H1 (cell line): ENCODE measurements around the gene PCDHB8. TPM values are rescaled to one million over a fixed set of nuclear protein-coding genes. Genes with fewer than 3 reads are reported as not detected.
"Not testable (repeated sequence)": the region's sequence is repeated elsewhere in the genome, so short reads cannot be mapped to it uniquely, and the experiment has no call there.

ENCODE experiments used
- CTCF ChIA-PET: fragments of 300-600 bp; sonication (Branson Sonifier 250); formaldehyde crosslinking; loops from one replicate; lab custom pipeline; 2021; ENCODE audit not compliant: partially characterized antibody; lab: Charles Lee
- POLR2A ChIA-PET: fragments of 300-600 bp; sonication (Branson Sonifier 250); formaldehyde crosslinking; loops from one replicate; lab custom pipeline; 2021; ENCODE audit warnings: inconsistent platforms; ENCODE audit not compliant: partially characterized antibody; lab: Charles Lee
- DNase-seq, 2 experiments: peaks; one replicate each; pipeline versions ENCODE4 v3.0.0 to v3.0.0-alpha.2; 2010 to 2022; ENCODE audit warnings: low spot score in 2 of 2, low read depth in 1 of 2, mixed read lengths in 1 of 2
- FAIRE-seq: peaks from 2 replicates; lab custom pipeline; 2011; peaks lifted over from hg19 to GRCh38; lab: Jason Lieb, UNC
- H2AFZ ChIP-seq: 2 replicates; pipeline ENCODE4 v1.8.1; 2012; ENCODE audit warnings: low read length, inconsistent platforms
- H2AK5ac ChIP-seq: 2 replicates; pipeline ENCODE4 v1.6.1; 2013; ENCODE audit warnings: low read depth, low read length
- H2BK120ac ChIP-seq: replicated peaks from 2 replicates; pipeline ENCODE3; 2013; ENCODE audit warnings: low read depth, low read length, inconsistent platforms
- H2BK12ac ChIP-seq: 2 replicates; pipeline ENCODE4 v1.6.1; 2013; ENCODE audit warnings: low read depth, low read length
- H2BK15ac ChIP-seq: 2 replicates; pipeline ENCODE4 v1.6.1; 2013; ENCODE audit warnings: low read length
- H2BK20ac ChIP-seq: 2 replicates; pipeline ENCODE4 v1.6.1; 2013; ENCODE audit warnings: low read length
- H2BK5ac ChIP-seq: 2 replicates; pipeline ENCODE4 v1.6.1; 2013; ENCODE audit warnings: low read depth, low read length
- H3K14ac ChIP-seq: 2 replicates; pipeline ENCODE4 v1.6.1; 2013; ENCODE audit warnings: inconsistent platforms; ENCODE audit not compliant: insufficient read length
- H3K18ac ChIP-seq: 2 replicates; pipeline ENCODE4 v1.6.1; 2013; ENCODE audit warnings: low read length; ENCODE audit errors: extremely low read depth
- H3K23ac ChIP-seq: 2 replicates; pipeline ENCODE4 v1.6.1; 2013; ENCODE audit warnings: inconsistent platforms; ENCODE audit not compliant: insufficient read length
- H3K23me2 ChIP-seq: 2 replicates; pipeline ENCODE4 v1.6.1; 2013; ENCODE audit warnings: low read depth, low read length
- H3K27ac ChIP-seq: 2 replicates; pipeline ENCODE4 v1.6.1; 2011; ENCODE audit warnings: low read depth, low read length, inconsistent platforms
- H3K27me3 ChIP-seq, 4 experiments: replicated peaks in 1 of 4; 1 replicate in 1 of 4; 2 replicates in 3 of 4; pipeline versions ENCODE4 v1.6.1 to v1.8.1; 2011 to 2013; ENCODE audit warnings: low read length in 3 of 4, mild to moderate bottlenecking in 3 of 4, inconsistent platforms in 2 of 4, mixed read lengths in 2 of 4, moderate library complexity in 1 of 4; ENCODE audit not compliant: control insufficient read depth in 3 of 4, insufficient read depth in 3 of 4; ENCODE audit errors: extremely low read depth in 1 of 4
- H3K36me3 ChIP-seq, 4 experiments: 2 replicates each; pipeline versions ENCODE4 v1.6.1 to v1.8.1; 2011 to 2013; ENCODE audit warnings: mild to moderate bottlenecking in 4 of 4, low read length in 3 of 4, moderate library complexity in 2 of 4, control low read depth in 1 of 4, inconsistent platforms in 1 of 4; ENCODE audit not compliant: insufficient read depth in 4 of 4, control insufficient read depth in 2 of 4
- H3K4ac ChIP-seq: replicated peaks from 2 replicates; pipeline ENCODE3; 2013; ENCODE audit warnings: low read length, low read depth, mixed read lengths, inconsistent platforms; ENCODE audit not compliant: insufficient read length
- H3K4me1 ChIP-seq, 4 experiments: replicated peaks in 1 of 4; 1 replicate in 1 of 4; 2 replicates in 3 of 4; pipeline versions ENCODE4 v1.6.1 to v1.8.1; 2011 to 2013; ENCODE audit warnings: low read length in 3 of 4, inconsistent platforms in 2 of 4, mixed read lengths in 1 of 4; ENCODE audit not compliant: insufficient read depth in 4 of 4, control insufficient read depth in 3 of 4
- H3K4me2 ChIP-seq, 2 experiments: 2 replicates each; pipeline versions ENCODE4 v1.6.1 to v1.8.1; 2011 to 2013; ENCODE audit warnings: low read depth in 2 of 2, low read length in 2 of 2, control low read depth in 1 of 2, inconsistent platforms in 1 of 2, mild to moderate bottlenecking in 1 of 2; ENCODE audit not compliant: insufficient read depth in 1 of 2
- H3K4me3 ChIP-seq, 4 experiments: fragments of 200-600, 300-600 bp in 1 of 4; sonication (generic), shearing (Covaris generic), sonication (Bioruptor Twin) in 1 of 4; 2 replicates each; pipeline versions ENCODE4 v1.5.1 to v1.8.1; 2011 to 2016; ENCODE audit warnings: low read length in 4 of 4, low read depth in 3 of 4, control low read depth in 2 of 4, inconsistent platforms in 2 of 4, mild to moderate bottlenecking in 2 of 4, mixed read lengths in 1 of 4, moderate library complexity in 1 of 4; ENCODE audit not compliant: insufficient read depth in 2 of 4; ENCODE audit errors: extremely low read depth in 1 of 4
- H3K56ac ChIP-seq: replicated peaks from 2 replicates; pipeline ENCODE3; 2013; ENCODE audit warnings: low read depth, mild to moderate bottlenecking, mixed read lengths, low read length, inconsistent platforms; ENCODE audit not compliant: insufficient read length
- H3K79me1 ChIP-seq: 2 replicates; pipeline ENCODE4 v1.6.1; 2013; ENCODE audit warnings: low read depth, low read length, control low read depth
- H3K79me2 ChIP-seq, 2 experiments: 2 replicates each; pipeline versions ENCODE4 v1.6.1 to v1.8.1; 2012 to 2013; ENCODE audit warnings: low read length in 2 of 2, mild to moderate bottlenecking in 2 of 2, inconsistent platforms in 1 of 2; ENCODE audit not compliant: insufficient read depth in 2 of 2, control insufficient read depth in 1 of 2
- H3K9ac ChIP-seq, 4 experiments: replicated peaks in 1 of 4; 1 replicate in 1 of 4; 2 replicates in 3 of 4; pipeline versions ENCODE4 v1.6.1 to v1.8.1; 2011 to 2013; ENCODE audit warnings: low read depth in 3 of 4, low read length in 3 of 4, control low read depth in 2 of 4, mild to moderate bottlenecking in 2 of 4, moderate library complexity in 2 of 4, inconsistent platforms in 1 of 4; ENCODE audit errors: extremely low read depth in 1 of 4
- H3K9me3 ChIP-seq, 2 experiments: 2 replicates each; pipeline versions ENCODE4 v1.6.1 to v1.8.1; 2012 to 2013; ENCODE audit warnings: mild to moderate bottlenecking in 2 of 2, moderate library complexity in 2 of 2, control low read depth in 1 of 2, inconsistent platforms in 1 of 2, low read depth in 1 of 2, low read length in 1 of 2, mixed read lengths in 1 of 2; ENCODE audit not compliant: insufficient read depth in 2 of 2
- H4K20me1 ChIP-seq, 2 experiments: replicated peaks in 1 of 2; 2 replicates each; pipeline versions ENCODE3 to v1.8.1; 2011 to 2013; ENCODE audit warnings: inconsistent platforms in 2 of 2, low read length in 2 of 2, mild to moderate bottlenecking in 1 of 2; ENCODE audit not compliant: insufficient read depth in 2 of 2, control insufficient read depth in 1 of 2
- H4K5ac ChIP-seq: 2 replicates; pipeline ENCODE4 v1.6.1; 2013; ENCODE audit warnings: low read length, low read depth, mixed read lengths, inconsistent platforms; ENCODE audit not compliant: insufficient read length
- H4K8ac ChIP-seq: 2 replicates; pipeline ENCODE4 v1.8.0; 2013; ENCODE audit warnings: mild to moderate bottlenecking, moderate library complexity, low read length, inconsistent platforms; ENCODE audit not compliant: insufficient read depth; ENCODE audit errors: extremely low read depth
- H4K91ac ChIP-seq: replicated peaks from 2 replicates; pipeline ENCODE3; 2013; ENCODE audit warnings: low read length, mixed read lengths, inconsistent platforms; ENCODE audit not compliant: insufficient read length
- WGBS, 2 experiments: shearing (Covaris generic) in 1 of 2; methylation state at CpG; one replicate each; pipeline versions ENCODE4 v1.1.6 to v1.1.7; 2013 to 2015; ENCODE audit warnings: low lambda C conversion rate in 2 of 2, mixed read lengths in 2 of 2, inconsistent platforms in 1 of 2, low coverage in 1 of 2, missing lambda C conversion rate in 1 of 2; ENCODE audit not compliant: insufficient replicate concordance in 2 of 2, insufficient coverage in 1 of 2, insufficient read length in 1 of 2; ENCODE audit errors: extremely low coverage in 1 of 2, missing lambda C conversion rate in 1 of 2; 5-methylcytosine and 5-hydroxymethylcytosine counted together
- polyA plus RNA-seq, 7 experiments: library from polyadenylated mRNA; depleted of rRNA in 3 of 7; stranded (reverse) in 5 of 7; unstranded in 2 of 7; fragments of >200 nt in 5 of 7; fragments of 200-250 nt in 2 of 7; gene quantifications; 1 replicate in 5 of 7; 2 replicates in 1 of 7; 4 replicates in 1 of 7; pipeline versions ENCODE4 v1.2.1 to v1.2.3, GENCODE V29; 2011 to 2013; ENCODE audit warnings: missing spikeins in 2 of 7, mixed read lengths in 2 of 7
- total RNA-seq: library from RNA; stranded (reverse); fragmentation: NEBNext Ultra II Directional; extraction: Animal tissue kit (Norgen Biotek cat#: 25700); gene quantifications from 2 replicates; pipeline ENCODE4 v1.2.1, GENCODE V29; 2021

PCDHB8 gene
- total and polyA plus RNA-seq, 2 of the 8 experiments (the other 6 are each of a cell fraction or from before 2014, with no cell fraction given), result 0.24 to 1.1 TPM

DNA sequence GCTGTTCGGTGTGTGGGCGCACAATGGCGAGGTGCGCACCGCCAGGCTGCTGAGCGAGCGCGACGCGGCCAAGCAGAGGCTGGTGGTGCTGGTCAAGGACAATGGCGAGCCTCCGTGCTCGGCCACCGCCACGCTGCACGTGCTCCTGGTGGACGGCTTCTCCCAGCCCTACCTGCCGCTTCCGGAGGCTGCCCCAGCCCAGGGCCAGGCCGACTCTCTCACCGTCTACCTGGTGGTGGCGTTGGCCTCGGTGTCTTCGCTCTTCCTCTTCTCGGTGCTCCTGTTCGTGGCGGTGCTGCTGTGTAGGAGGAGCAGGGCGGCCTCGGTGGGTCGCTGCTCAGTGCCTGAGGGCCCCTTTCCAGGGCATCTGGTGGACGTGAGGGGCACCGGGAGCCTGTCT, 2.3 kb downstream of the PCDHB8 start:
- H4K91ac ChIP-seq, H3K4me3 ChIP-seq, H4K5ac ChIP-seq, H2BK20ac ChIP-seq, H3K9ac ChIP-seq, H2BK120ac ChIP-seq, H3K14ac ChIP-seq, H2BK15ac ChIP-seq, H2BK5ac ChIP-seq, H3K79me2 ChIP-seq, H3K18ac ChIP-seq, H4K20me1 ChIP-seq, H3K9me3 ChIP-seq, H3K79me1 ChIP-seq, H2AFZ ChIP-seq, CTCF ChIA-PET, H3K4me1 ChIP-seq, H3K23me2 ChIP-seq, H3K36me3 ChIP-seq, POLR2A ChIA-PET, H3K27ac ChIP-seq, H3K23ac ChIP-seq, H2AK5ac ChIP-seq, DNase-seq, H3K4me2 ChIP-seq, FAIRE-seq, H2BK12ac ChIP-seq, H3K56ac ChIP-seq, H4K8ac ChIP-seq, H3K27me3 ChIP-seq, H3K4ac ChIP-seq: not testable (repeated sequence)
- WGBS, 2 experiments, result 93% methylated on average over 15 of the region's 32 CpGs; no CpG with 5 or more reads in 1 of the 2 experiments
